Right lobe of liver (tissue), 6 donors: ENCODE data around the gene LDLR. TPM values are rescaled to one million over a fixed set of nuclear protein-coding genes. Genes with fewer than 3 reads are reported as not detected.
"Not testable (repeated sequence)": the region's sequence is repeated elsewhere in the genome, so short reads cannot be mapped to it uniquely, and the experiment has no call there.

ENCODE experiments used
- ATAC-seq, 4 donors: fragments of 200-7000 bp; cut with Tn5 transposase; one replicate each; pipeline ENCODE4 v1.9.1; 2020; ENCODE audit warnings: mild to moderate bottlenecking in 4 of 4, moderate library complexity in 4 of 4
- DNase-seq, 3 donors: peaks; one replicate each; pipeline ENCODE4 v3.0.0-alpha.2; 2020
- H3K27ac ChIP-seq, 3 donors: fragments of 200-600 bp; one replicate each; pipeline ENCODE4 v1.8.0; 2022
- H3K27me3 ChIP-seq, 2 donors: fragments of 200-600 bp; one replicate each; pipeline ENCODE4 v1.8.0; 2022
- H3K36me3 ChIP-seq, 4 donors: fragments of 200-600 bp; sonication (generic) in 1 of 4; one replicate each; pipeline versions ENCODE4 v1.5.1 to v1.8.0; 2017 to 2022; ENCODE audit warnings: control low read depth in 1 of 4
- H3K4me1 ChIP-seq, 4 donors: fragments of 200-600 bp; sonication (generic) in 1 of 4; one replicate each; pipeline versions ENCODE4 v1.5.1 to v1.8.0; 2017 to 2022; ENCODE audit warnings: control low read depth in 1 of 4
- H3K4me3 ChIP-seq, 3 donors: fragments of 200-600 bp; one replicate each; pipeline ENCODE4 v1.8.0; 2022
- H3K9me3 ChIP-seq, 4 donors: fragments of 200-600 bp; sonication (generic) in 1 of 4; one replicate each; pipeline versions ENCODE4 v1.5.1 to v1.8.0; 2017 to 2022; ENCODE audit warnings: control low read depth in 1 of 4
- CTCF ChIP-seq, 4 donors: fragments of 200-600 bp in 3 of 4; fragments of 450-650 bp in 1 of 4; IDR thresholded peaks; one replicate each; pipeline versions ENCODE4 v1.5.1 to v1.8.0; 2016 to 2022; ENCODE audit warnings: antibody characterized with exemption in 4 of 4, mild to moderate bottlenecking in 2 of 4
- POLR2A ChIP-seq: fragments of 450-650 bp; IDR thresholded peaks from one replicate; pipeline ENCODE4 v1.6.1; 2017; ENCODE audit warnings: antibody characterized with exemption, mild to moderate bottlenecking
- WGBS: methylation state at CpG from one replicate; pipeline ENCODE4 v1.1.6; 2018; ENCODE audit warnings: low coverage, low lambda C conversion rate; ENCODE audit not compliant: insufficient coverage; ENCODE audit errors: missing lambda C conversion rate; 5-methylcytosine and 5-hydroxymethylcytosine counted together
- intact Hi-C, 2 donors: fragments of 100-400 bp; cut with DNase I; formaldehyde crosslinking; loops; one replicate each; pipeline versions ENCODE4 v1.11.2 to v1.14.1; 2022
- total RNA-seq, 6 experiments: library from RNA; depleted of rRNA in 2 of 6; stranded (reverse); fragments of >200 nt in 2 of 6; fragmentation: NEBNext Ultra II Directional in 3 of 6; extraction: Animal tissue kit (Norgen Biotek cat#: 25700) in 3 of 6; gene quantifications; one replicate each; pipeline versions ENCODE4 v1.1.0 to v1.2.4, GENCODE V29; 2016 to 2023
- donor health status: DM: no; HTN: yes; CAD: no.
- donor health status: DM: no; HTN: no; CAD: no.
- donor health status: DM: no; HTN: no; CAD: no.
- donor health status: DM: no; HTN: yes; CAD: no.
- donor health status: DM: no; HTN: yes; CAD: no.

Gene LDLR
- total RNA-seq, 6 experiments from 2014 or later: 8.6 to 117 (median 26.8) TPM

GRCh38 chr19:11088506-11089253 lies 583 bp upstream of the LDLR start:
- Histone ChIP-seq H3K4me1 (peaks cover 0 to 71% (median 24%) of the 10 kb centered on the region in 4 donors), H3K4me3 (peak overlapping the region; percentile 85 to 97 (median 90)), H3K9me3 (no peaks in the 10 kb centered on the region), H3K36me3 (peaks cover 0 to 12% (median 1%) of the 10 kb centered on the region in 4 donors), H3K27ac (peak overlapping the region; percentile 97 to 99 (median 99)), H3K27me3 (no peaks in the 10 kb centered on the region)
- intact Hi-C loops: no loop called here
- TF ChIP-seq POLR2A (no peak), CTCF (IDR thresholded peaks at IDR 0.05) (no peak)
- 8% methylated on average over 11 of the region's 11 CpGs for WGBS
- peak in 2 of 4 donors; percentile 0 to 4 for ATAC-seq
- peak in 1 of 3 donors; percentile 67 for DNase-seq

GRCh38 chr19:11090014-11090263 lies 676 bp downstream of the LDLR start:
- H3K4me3 ChIP-seq: peak overlapping the region; percentile 85 to 97 (median 90)
- intact Hi-C loops, H3K9me3 ChIP-seq, ATAC-seq, DNase-seq, H3K27me3 ChIP-seq: not testable (repeated sequence)
- peaks cover 0 to 71% (median 26%) of the 10 kb centered on the region in 4 donors for H3K4me1 ChIP-seq
- H3K36me3 ChIP-seq: peaks cover 0 to 23% (median 7%) of the 10 kb centered on the region in 4 donors
- peak overlapping the region; percentile 97 to 99 (median 99) for H3K27ac ChIP-seq
- WGBS: 0% methylated on average over 8 of the region's 15 CpGs

- peak; percentile 99 for DNase-seq
- Histone ChIP-seq H3K9me3 (no peaks in the 10 kb centered on the region), H3K27me3 (no peaks in the 10 kb centered on the region), H3K4me1 (peaks cover 0 to 71% (median 24%) of the 10 kb centered on the region in 4 donors), H3K4me3 (peak overlapping the region; percentile 85 to 97 (median 90)), H3K27ac (peak overlapping the region; percentile 97 to 99 (median 99)), H3K36me3 (peaks cover 0 to 27% (median 7%) of the 10 kb centered on the region in 4 donors)
- no CpG with 5 or more reads among the region's 64 CpGs for WGBS
- intact Hi-C loops: no loop called here
- peak; percentile 98 for TF ChIP-seq POLR2A
- TF ChIP-seq CTCF (IDR thresholded peaks at IDR 0.05): no peak
- ATAC-seq: peak; percentile 55 to 90 (median 72)
Observed at GRCh38 chr19:11090264-11090996, 1.2 kb downstream of the LDLR start.

- no peak for DNase-seq
- intact Hi-C loops: no loop called here
- Histone ChIP-seq H3K4me3 (peak overlapping the region; percentile 85 to 97 (median 90)), H3K4me1 (peaks cover 0 to 72% (median 21%) of the 10 kb centered on the region in 4 donors), H3K27me3 (no peaks in the 10 kb centered on the region), H3K36me3 (peaks cover 0 to 35% (median 7%) of the 10 kb centered on the region in 4 donors), H3K9me3 (no peaks in the 10 kb centered on the region), H3K27ac (peak overlapping the region; percentile 97 to 99 (median 99))
- ATAC-seq: no peak
- TF ChIP-seq CTCF (IDR thresholded peaks at IDR 0.05) (no peak), POLR2A (no peak)
- WGBS: 17% methylated on average over 9 of the region's 11 CpGs
Observed at GRCh38 chr19:11090997-11091702, 1.9 kb downstream of the LDLR start.
